ENCODE data around the gene FAM110A.

GRCh38 chr20:813390-813789, 20.1 kb upstream of the FAM110A start:
- TF ChIP-seq, protein P1, sequence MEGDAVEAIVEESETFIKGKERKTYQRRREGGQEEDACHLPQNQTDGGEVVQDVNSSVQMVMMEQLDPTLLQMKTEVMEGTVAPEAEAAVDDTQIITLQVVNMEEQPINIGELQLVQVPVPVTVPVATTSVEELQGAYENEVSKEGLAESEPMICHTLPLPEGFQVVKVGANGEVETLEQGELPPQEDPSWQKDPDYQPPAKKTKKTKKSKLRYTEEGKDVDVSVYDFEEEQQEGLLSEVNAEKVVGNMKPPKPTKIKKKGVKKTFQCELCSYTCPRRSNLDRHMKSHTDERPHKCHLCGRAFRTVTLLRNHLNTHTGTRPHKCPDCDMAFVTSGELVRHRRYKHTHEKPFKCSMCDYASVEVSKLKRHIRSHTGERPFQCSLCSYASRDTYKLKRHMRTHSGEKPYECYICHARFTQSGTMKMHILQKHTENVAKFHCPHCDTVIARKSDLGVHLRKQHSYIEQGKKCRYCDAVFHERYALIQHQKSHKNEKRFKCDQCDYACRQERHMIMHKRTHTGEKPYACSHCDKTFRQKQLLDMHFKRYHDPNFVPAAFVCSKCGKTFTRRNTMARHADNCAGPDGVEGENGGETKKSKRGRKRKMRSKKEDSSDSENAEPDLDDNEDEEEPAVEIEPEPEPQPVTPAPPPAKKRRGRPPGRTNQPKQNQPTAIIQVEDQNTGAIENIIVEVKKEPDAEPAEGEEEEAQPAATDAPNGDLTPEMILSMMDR (IDR thresholded peaks at IDR 0.05) = no peak
- no peak for TF ChIP-seq POLR2A (IDR thresholded peaks at IDR 0.05)

Data from body of pancreas (tissue), 4 donors.